Mesendoderm (in vitro differentiated cells): ENCODE data around the gene PDE6A.

Experiments
- DNase-seq: peaks from one replicate; pipeline ENCODE4 v3.0.0; 2013
- H2AK5ac ChIP-seq: 2 replicates; pipeline ENCODE4 v1.6.1; 2013; ENCODE audit warnings: low read length, inconsistent platforms
- H2BK120ac ChIP-seq: 2 replicates; pipeline ENCODE4 v1.6.1; 2013; ENCODE audit warnings: low read depth, mild to moderate bottlenecking, low read length, moderate library complexity, mixed read lengths
- H2BK15ac ChIP-seq: replicated peaks from 2 replicates; pipeline ENCODE4 v1.6.1; 2013; ENCODE audit warnings: low read depth, mild to moderate bottlenecking, moderate library complexity
- H2BK5ac ChIP-seq: 2 replicates; pipeline ENCODE4 v1.6.1; 2013; ENCODE audit warnings: low read length, inconsistent platforms
- H3K18ac ChIP-seq: 2 replicates; pipeline ENCODE4 v1.6.1; 2013; ENCODE audit warnings: mild to moderate bottlenecking, low read length, mixed read lengths
- H3K23ac ChIP-seq: one replicate; pipeline ENCODE4 v1.6.1; 2013; ENCODE audit warnings: low read length
- H3K27ac ChIP-seq: 2 replicates; pipeline ENCODE4 v1.5.1; 2013; ENCODE audit warnings: low read depth, mild to moderate bottlenecking, inconsistent platforms, low read length, moderate library complexity
- H3K27me3 ChIP-seq: 2 replicates; pipeline ENCODE4 v1.6.1; 2013; ENCODE audit warnings: low read length, control low read depth, mild to moderate bottlenecking, inconsistent platforms; ENCODE audit not compliant: insufficient read depth, poor library complexity
- H3K36me3 ChIP-seq: 2 replicates; pipeline ENCODE4 v1.6.1; 2013; ENCODE audit warnings: low read length, inconsistent platforms; ENCODE audit not compliant: control insufficient read depth, insufficient read depth
- H3K4ac ChIP-seq: one replicate; pipeline ENCODE4 v1.6.1; 2013; ENCODE audit warnings: low read depth, mild to moderate bottlenecking, low read length, moderate library complexity
- H3K4me1 ChIP-seq: 2 replicates; pipeline ENCODE4 v1.6.1; 2013; ENCODE audit warnings: low read depth, low read length, inconsistent platforms; ENCODE audit not compliant: control insufficient read depth
- H3K4me2 ChIP-seq: 2 replicates; pipeline ENCODE4 v1.6.1; 2013; ENCODE audit warnings: low read length
- H3K4me3 ChIP-seq: 2 replicates; pipeline ENCODE4 v1.5.1; 2013; ENCODE audit warnings: mild to moderate bottlenecking, low read length
- H3K56ac ChIP-seq: one replicate; pipeline ENCODE4 v1.6.1; 2013; ENCODE audit warnings: low read length
- H3K79me1 ChIP-seq: 2 replicates; pipeline ENCODE4 v1.6.1; 2013; ENCODE audit warnings: low read length, inconsistent platforms
- H3K79me2 ChIP-seq: 2 replicates; pipeline ENCODE4 v1.6.1; 2013; ENCODE audit warnings: mild to moderate bottlenecking, low read length; ENCODE audit not compliant: control insufficient read depth, insufficient read depth
- H3K9ac ChIP-seq: 2 replicates; pipeline ENCODE4 v1.6.1; 2013; ENCODE audit warnings: low read length, inconsistent platforms
- H4K5ac ChIP-seq: one replicate; pipeline ENCODE4 v1.6.1; 2013; ENCODE audit warnings: low read length
- H4K8ac ChIP-seq: one replicate; pipeline ENCODE4 v1.6.1; 2013; ENCODE audit warnings: low read depth, mild to moderate bottlenecking, control low read depth, low read length, moderate library complexity
- WGBS: extraction: QIAGEN DNeasy Blood & Tissue Kit; methylation state at CpG from one replicate; pipeline ENCODE4 v1.1.7; 2013; ENCODE audit warnings: low lambda C conversion rate, missing lambda C conversion rate; ENCODE audit not compliant: insufficient coverage; ENCODE audit errors: extremely low coverage; 5-methylcytosine and 5-hydroxymethylcytosine counted together

The PDE6A gene

DNA sequence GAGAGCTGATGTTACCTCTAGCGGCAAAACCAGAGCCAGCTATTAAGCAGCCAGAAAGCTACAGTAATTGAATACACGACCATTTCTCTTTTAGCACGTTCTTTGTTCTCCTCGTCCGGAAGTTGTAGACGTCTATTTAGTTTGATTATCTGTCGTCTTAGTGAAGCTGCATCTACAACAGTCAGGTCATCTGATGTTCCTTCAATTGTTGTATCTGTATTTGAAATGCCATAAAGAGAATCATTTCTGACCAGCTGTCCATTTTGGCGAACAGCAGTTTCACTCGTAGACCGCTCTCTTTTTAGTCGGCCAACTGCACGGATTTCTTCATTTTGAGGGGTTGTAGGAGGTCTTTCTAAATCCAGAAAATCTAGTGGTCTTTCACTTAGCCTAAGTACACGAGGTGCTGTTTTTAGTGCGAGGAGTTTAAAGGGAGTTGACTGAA, 12.6 kb downstream of the PDE6A start:
- Histone ChIP-seq H3K79me2 (no peaks in the 10 kb centered on the region), H3K23ac (no peak overlapping the region), H3K27ac (no peak overlapping the region), H2BK120ac (no peak overlapping the region), H3K79me1 (no peaks in the 10 kb centered on the region), H3K4me2 (no peak overlapping the region), H4K8ac (no peak overlapping the region), H3K9ac (no peak overlapping the region), H2BK15ac (no peak overlapping the region), H3K4me3 (no peak overlapping the region), H3K18ac (no peak overlapping the region), H4K5ac (no peak overlapping the region), H2BK5ac (no peak overlapping the region), H3K4me1 (no peaks in the 10 kb centered on the region), H3K36me3 (no peaks in the 10 kb centered on the region), H2AK5ac (no peak overlapping the region), H3K56ac (no peak overlapping the region), H3K27me3 (no peaks in the 10 kb centered on the region), H3K4ac (no peak overlapping the region)
- WGBS: no CpG with 5 or more reads among the region's 14 CpGs
- DNase-seq: no peak

DNA sequence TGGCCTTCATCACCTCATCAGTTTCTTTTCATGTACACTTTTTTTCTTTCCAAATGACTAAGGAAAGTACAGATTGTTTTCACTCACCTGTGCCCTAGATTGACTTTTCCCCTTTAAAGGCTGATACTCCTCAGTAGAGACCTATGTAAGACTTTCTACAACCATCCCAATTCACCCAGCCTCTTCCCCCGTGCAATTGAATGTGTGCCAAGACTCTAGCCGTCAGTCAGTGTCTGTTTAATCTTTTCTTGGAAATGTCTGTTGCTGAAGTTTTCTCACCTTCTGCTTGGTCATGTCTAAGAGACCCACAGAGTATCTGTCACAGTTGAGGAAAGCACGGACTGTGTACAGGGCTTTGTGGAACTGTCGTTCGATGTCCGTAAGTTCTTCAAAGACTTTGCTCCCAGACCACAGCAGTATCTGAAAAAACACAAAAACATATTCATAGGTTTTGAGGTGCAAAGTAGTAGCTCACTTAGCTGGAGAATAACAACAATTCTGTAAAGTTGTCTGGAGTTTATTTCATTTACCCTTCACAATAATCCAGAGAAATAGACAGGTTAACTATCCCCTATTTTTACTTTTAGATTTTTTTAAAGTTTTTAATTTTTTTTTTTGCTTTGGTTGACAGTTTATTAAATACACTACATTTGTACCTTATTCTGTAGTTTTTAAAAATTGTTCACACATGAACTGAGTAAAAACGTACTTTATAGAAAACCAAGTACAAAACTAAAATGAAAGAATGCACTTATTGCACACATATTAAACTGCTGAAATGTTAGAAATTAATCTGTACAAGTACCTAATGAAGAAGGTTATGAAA, 13.6 kb downstream of the PDE6A start:
- Histone ChIP-seq H3K4ac (no peak overlapping the region), H3K27ac (no peak overlapping the region), H3K36me3 (no peaks in the 10 kb centered on the region), H2BK120ac (no peak overlapping the region), H3K27me3 (no peaks in the 10 kb centered on the region), H2BK15ac (no peak overlapping the region), H3K56ac (no peak overlapping the region), H2AK5ac (no peak overlapping the region), H2BK5ac (no peak overlapping the region), H3K4me3 (no peak overlapping the region), H3K4me2 (no peak overlapping the region), H3K79me2 (no peaks in the 10 kb centered on the region), H3K9ac (no peak overlapping the region), H3K79me1 (no peaks in the 10 kb centered on the region), H3K23ac (no peak overlapping the region), H4K5ac (no peak overlapping the region), H3K18ac (no peak overlapping the region), H3K4me1 (no peaks in the 10 kb centered on the region), H4K8ac (no peak overlapping the region)
- no peak for DNase-seq
- no CpG with 5 or more reads among the region's 7 CpGs for WGBS

DNA sequence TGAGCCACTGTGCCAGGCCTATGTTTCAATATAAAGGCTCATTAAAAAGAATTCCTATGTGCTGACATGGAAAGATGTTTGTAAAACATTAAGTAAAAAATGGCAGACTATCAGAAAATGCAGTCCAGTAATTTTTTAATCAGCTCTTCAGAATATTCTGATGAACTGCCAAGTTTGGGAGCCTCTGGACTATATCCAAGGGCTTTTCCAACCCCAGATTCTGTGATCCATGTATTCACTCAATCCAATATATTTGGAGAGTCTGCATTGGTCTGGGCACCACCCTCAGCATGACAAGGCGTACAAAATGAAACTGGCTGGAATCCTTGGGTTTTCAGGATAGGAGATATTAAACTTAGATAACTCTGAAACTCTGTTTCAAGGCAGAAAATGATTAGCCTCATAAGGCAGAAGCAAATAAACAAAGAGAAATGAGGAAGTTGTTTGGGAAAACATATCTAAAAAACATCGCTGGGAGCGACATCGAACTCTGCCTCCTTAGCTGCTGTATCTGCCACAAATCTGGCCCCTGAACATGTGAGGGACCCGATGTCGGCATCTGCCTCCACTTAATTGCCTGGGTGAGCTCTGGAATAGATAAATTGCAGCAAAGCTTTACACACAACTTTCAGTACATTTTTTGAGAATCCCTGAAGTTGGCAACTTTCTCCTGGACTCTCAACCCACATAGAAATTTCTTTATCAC, 14.4 kb downstream of the PDE6A start:
- H2AK5ac ChIP-seq: no peak overlapping the region
- no peak overlapping the region for H4K5ac ChIP-seq
- H2BK15ac ChIP-seq: no peak overlapping the region
- no peak overlapping the region for H3K27ac ChIP-seq
- H3K27me3 ChIP-seq: no peaks in the 10 kb centered on the region
- H3K79me1 ChIP-seq: no peaks in the 10 kb centered on the region
- no peak overlapping the region for H2BK5ac ChIP-seq
- no peak overlapping the region for H3K23ac ChIP-seq
- no peak overlapping the region for H3K18ac ChIP-seq
- H3K36me3 ChIP-seq: no peaks in the 10 kb centered on the region
- no CpG with 5 or more reads among the region's 6 CpGs for WGBS
- no peaks in the 10 kb centered on the region for H3K79me2 ChIP-seq
- no peak overlapping the region for H2BK120ac ChIP-seq
- H3K4me2 ChIP-seq: no peak overlapping the region
- H3K56ac ChIP-seq: no peak overlapping the region
- no peak overlapping the region for H3K4ac ChIP-seq
- H3K9ac ChIP-seq: no peak overlapping the region
- H4K8ac ChIP-seq: no peak overlapping the region
- no peaks in the 10 kb centered on the region for H3K4me1 ChIP-seq
- DNase-seq: no peak
- no peak overlapping the region for H3K4me3 ChIP-seq

- WGBS: 100% methylated on average over 1 of the region's 5 CpGs
- H3K79me2 ChIP-seq: no peaks in the 10 kb centered on the region
- no peak overlapping the region for H3K9ac ChIP-seq
- H3K56ac ChIP-seq: no peak overlapping the region
- no peaks in the 10 kb centered on the region for H3K4me1 ChIP-seq
- no peak for DNase-seq
- no peak overlapping the region for H3K4me3 ChIP-seq
- H4K8ac ChIP-seq: no peak overlapping the region
- no peak overlapping the region for H3K27ac ChIP-seq
- H3K23ac ChIP-seq: no peak overlapping the region
- H3K4me2 ChIP-seq: no peak overlapping the region
- no peak overlapping the region for H2BK120ac ChIP-seq
- H3K18ac ChIP-seq: no peak overlapping the region
- no peak overlapping the region for H2BK5ac ChIP-seq
- H2AK5ac ChIP-seq: no peak overlapping the region
- no peaks in the 10 kb centered on the region for H3K27me3 ChIP-seq
- no peak overlapping the region for H4K5ac ChIP-seq
- H3K36me3 ChIP-seq: no peaks in the 10 kb centered on the region
- H2BK15ac ChIP-seq: no peak overlapping the region
- H3K4ac ChIP-seq: no peak overlapping the region
- H3K79me1 ChIP-seq: no peaks in the 10 kb centered on the region
Measured at GRCh38 chr5:149924486-149924885, 20.1 kb downstream of the PDE6A start.

GRCh38 chr5:149922950-149923349, 21.6 kb downstream of the PDE6A start:
- H3K27ac ChIP-seq: no peak overlapping the region
- H3K56ac ChIP-seq: no peak overlapping the region
- H2BK5ac ChIP-seq: no peak overlapping the region
- H2BK120ac ChIP-seq: no peak overlapping the region
- no peak overlapping the region for H3K18ac ChIP-seq
- no peak overlapping the region for H3K4ac ChIP-seq
- H3K9ac ChIP-seq: no peak overlapping the region
- no peaks in the 10 kb centered on the region for H3K4me1 ChIP-seq
- H4K5ac ChIP-seq: no peak overlapping the region
- no peak overlapping the region for H3K4me3 ChIP-seq
- no CpG with 5 or more reads among the region's 6 CpGs for WGBS
- H3K79me2 ChIP-seq: no peaks in the 10 kb centered on the region
- H3K27me3 ChIP-seq: no peaks in the 10 kb centered on the region
- H3K4me2 ChIP-seq: no peak overlapping the region
- H4K8ac ChIP-seq: no peak overlapping the region
- no peak overlapping the region for H2BK15ac ChIP-seq
- no peak overlapping the region for H2AK5ac ChIP-seq
- no peaks in the 10 kb centered on the region for H3K36me3 ChIP-seq
- no peak for DNase-seq
- no peaks in the 10 kb centered on the region for H3K79me1 ChIP-seq
- no peak overlapping the region for H3K23ac ChIP-seq
